H1 (cell line): ENCODE measurements around the gene PPP1CA. TPM values are rescaled to one million over a fixed set of nuclear protein-coding genes. Genes with fewer than 3 reads are reported as not detected.

Experiments used
- CTCF ChIA-PET: fragments of 300-600 bp; sonication (Branson Sonifier 250); formaldehyde crosslinking; loops from one replicate; lab custom pipeline; 2021; ENCODE audit not compliant: partially characterized antibody; lab: Charles Lee
- POLR2A ChIA-PET: fragments of 300-600 bp; sonication (Branson Sonifier 250); formaldehyde crosslinking; loops from one replicate; lab custom pipeline; 2021; ENCODE audit warnings: inconsistent platforms; ENCODE audit not compliant: partially characterized antibody; lab: Charles Lee
- DNase-seq, 2 experiments: peaks; one replicate each; pipeline versions ENCODE4 v3.0.0 to v3.0.0-alpha.2; 2010 to 2022; ENCODE audit warnings: low spot score in 2 of 2, low read depth in 1 of 2, mixed read lengths in 1 of 2
- FAIRE-seq: peaks from 2 replicates; lab custom pipeline; 2011; peaks lifted over from hg19 to GRCh38; lab: Jason Lieb, UNC
- H2AFZ ChIP-seq: 2 replicates; pipeline ENCODE4 v1.8.1; 2012; ENCODE audit warnings: low read length, inconsistent platforms
- H2AK5ac ChIP-seq: 2 replicates; pipeline ENCODE4 v1.6.1; 2013; ENCODE audit warnings: low read depth, low read length
- H2BK120ac ChIP-seq: replicated peaks from 2 replicates; pipeline ENCODE3; 2013; ENCODE audit warnings: low read depth, low read length, inconsistent platforms
- H2BK12ac ChIP-seq: 2 replicates; pipeline ENCODE4 v1.6.1; 2013; ENCODE audit warnings: low read depth, low read length
- H2BK15ac ChIP-seq: 2 replicates; pipeline ENCODE4 v1.6.1; 2013; ENCODE audit warnings: low read length
- H2BK20ac ChIP-seq: 2 replicates; pipeline ENCODE4 v1.6.1; 2013; ENCODE audit warnings: low read length
- H2BK5ac ChIP-seq: 2 replicates; pipeline ENCODE4 v1.6.1; 2013; ENCODE audit warnings: low read depth, low read length
- H3K14ac ChIP-seq: 2 replicates; pipeline ENCODE4 v1.6.1; 2013; ENCODE audit warnings: inconsistent platforms; ENCODE audit not compliant: insufficient read length
- H3K18ac ChIP-seq: 2 replicates; pipeline ENCODE4 v1.6.1; 2013; ENCODE audit warnings: low read length; ENCODE audit errors: extremely low read depth
- H3K23ac ChIP-seq: 2 replicates; pipeline ENCODE4 v1.6.1; 2013; ENCODE audit warnings: inconsistent platforms; ENCODE audit not compliant: insufficient read length
- H3K23me2 ChIP-seq: 2 replicates; pipeline ENCODE4 v1.6.1; 2013; ENCODE audit warnings: low read depth, low read length
- H3K27ac ChIP-seq: 2 replicates; pipeline ENCODE4 v1.6.1; 2011; ENCODE audit warnings: low read depth, low read length, inconsistent platforms
- H3K27me3 ChIP-seq, 4 experiments: replicated peaks in 1 of 4; 1 replicate in 1 of 4; 2 replicates in 3 of 4; pipeline versions ENCODE4 v1.6.1 to v1.8.1; 2011 to 2013; ENCODE audit warnings: low read length in 3 of 4, mild to moderate bottlenecking in 3 of 4, inconsistent platforms in 2 of 4, mixed read lengths in 2 of 4, moderate library complexity in 1 of 4; ENCODE audit not compliant: control insufficient read depth in 3 of 4, insufficient read depth in 3 of 4; ENCODE audit errors: extremely low read depth in 1 of 4
- H3K36me3 ChIP-seq, 4 experiments: 2 replicates each; pipeline versions ENCODE4 v1.6.1 to v1.8.1; 2011 to 2013; ENCODE audit warnings: mild to moderate bottlenecking in 4 of 4, low read length in 3 of 4, moderate library complexity in 2 of 4, control low read depth in 1 of 4, inconsistent platforms in 1 of 4; ENCODE audit not compliant: insufficient read depth in 4 of 4, control insufficient read depth in 2 of 4
- H3K4ac ChIP-seq: replicated peaks from 2 replicates; pipeline ENCODE3; 2013; ENCODE audit warnings: low read length, low read depth, mixed read lengths, inconsistent platforms; ENCODE audit not compliant: insufficient read length
- H3K4me1 ChIP-seq, 4 experiments: replicated peaks in 1 of 4; 1 replicate in 1 of 4; 2 replicates in 3 of 4; pipeline versions ENCODE4 v1.6.1 to v1.8.1; 2011 to 2013; ENCODE audit warnings: low read length in 3 of 4, inconsistent platforms in 2 of 4, mixed read lengths in 1 of 4; ENCODE audit not compliant: insufficient read depth in 4 of 4, control insufficient read depth in 3 of 4
- H3K4me2 ChIP-seq, 2 experiments: 2 replicates each; pipeline versions ENCODE4 v1.6.1 to v1.8.1; 2011 to 2013; ENCODE audit warnings: low read depth in 2 of 2, low read length in 2 of 2, control low read depth in 1 of 2, inconsistent platforms in 1 of 2, mild to moderate bottlenecking in 1 of 2; ENCODE audit not compliant: insufficient read depth in 1 of 2
- H3K4me3 ChIP-seq, 4 experiments: fragments of 200-600, 300-600 bp in 1 of 4; sonication (generic), shearing (Covaris generic), sonication (Bioruptor Twin) in 1 of 4; 2 replicates each; pipeline versions ENCODE4 v1.5.1 to v1.8.1; 2011 to 2016; ENCODE audit warnings: low read length in 4 of 4, low read depth in 3 of 4, control low read depth in 2 of 4, inconsistent platforms in 2 of 4, mild to moderate bottlenecking in 2 of 4, mixed read lengths in 1 of 4, moderate library complexity in 1 of 4; ENCODE audit not compliant: insufficient read depth in 2 of 4; ENCODE audit errors: extremely low read depth in 1 of 4
- H3K56ac ChIP-seq: replicated peaks from 2 replicates; pipeline ENCODE3; 2013; ENCODE audit warnings: low read depth, mild to moderate bottlenecking, mixed read lengths, low read length, inconsistent platforms; ENCODE audit not compliant: insufficient read length
- H3K79me1 ChIP-seq: 2 replicates; pipeline ENCODE4 v1.6.1; 2013; ENCODE audit warnings: low read depth, low read length, control low read depth
- H3K79me2 ChIP-seq, 2 experiments: 2 replicates each; pipeline versions ENCODE4 v1.6.1 to v1.8.1; 2012 to 2013; ENCODE audit warnings: low read length in 2 of 2, mild to moderate bottlenecking in 2 of 2, inconsistent platforms in 1 of 2; ENCODE audit not compliant: insufficient read depth in 2 of 2, control insufficient read depth in 1 of 2
- H3K9ac ChIP-seq, 4 experiments: replicated peaks in 1 of 4; 1 replicate in 1 of 4; 2 replicates in 3 of 4; pipeline versions ENCODE4 v1.6.1 to v1.8.1; 2011 to 2013; ENCODE audit warnings: low read depth in 3 of 4, low read length in 3 of 4, control low read depth in 2 of 4, mild to moderate bottlenecking in 2 of 4, moderate library complexity in 2 of 4, inconsistent platforms in 1 of 4; ENCODE audit errors: extremely low read depth in 1 of 4
- H3K9me3 ChIP-seq, 2 experiments: 2 replicates each; pipeline versions ENCODE4 v1.6.1 to v1.8.1; 2012 to 2013; ENCODE audit warnings: mild to moderate bottlenecking in 2 of 2, moderate library complexity in 2 of 2, control low read depth in 1 of 2, inconsistent platforms in 1 of 2, low read depth in 1 of 2, low read length in 1 of 2, mixed read lengths in 1 of 2; ENCODE audit not compliant: insufficient read depth in 2 of 2
- H4K20me1 ChIP-seq, 2 experiments: replicated peaks in 1 of 2; 2 replicates each; pipeline versions ENCODE3 to v1.8.1; 2011 to 2013; ENCODE audit warnings: inconsistent platforms in 2 of 2, low read length in 2 of 2, mild to moderate bottlenecking in 1 of 2; ENCODE audit not compliant: insufficient read depth in 2 of 2, control insufficient read depth in 1 of 2
- H4K5ac ChIP-seq: 2 replicates; pipeline ENCODE4 v1.6.1; 2013; ENCODE audit warnings: low read length, low read depth, mixed read lengths, inconsistent platforms; ENCODE audit not compliant: insufficient read length
- H4K8ac ChIP-seq: 2 replicates; pipeline ENCODE4 v1.8.0; 2013; ENCODE audit warnings: mild to moderate bottlenecking, moderate library complexity, low read length, inconsistent platforms; ENCODE audit not compliant: insufficient read depth; ENCODE audit errors: extremely low read depth
- H4K91ac ChIP-seq: replicated peaks from 2 replicates; pipeline ENCODE3; 2013; ENCODE audit warnings: low read length, mixed read lengths, inconsistent platforms; ENCODE audit not compliant: insufficient read length
- CHD1 ChIP-seq: IDR thresholded peaks from 2 replicates; pipeline ENCODE4 v1.6.1; 2012; ENCODE audit warnings: low read depth, low read length, improper control_type of control experiment
- SUZ12 ChIP-seq: fragments of 200-600 bp; sonication (generic); IDR thresholded peaks from 2 replicates; pipeline ENCODE4 v1.6.1; 2012; ENCODE audit warnings: mild to moderate bottlenecking, inconsistent platforms, low read length, moderate library complexity, mixed read lengths
- WGBS, 2 experiments: shearing (Covaris generic) in 1 of 2; methylation state at CpG; one replicate each; pipeline versions ENCODE4 v1.1.6 to v1.1.7; 2013 to 2015; ENCODE audit warnings: low lambda C conversion rate in 2 of 2, mixed read lengths in 2 of 2, inconsistent platforms in 1 of 2, low coverage in 1 of 2, missing lambda C conversion rate in 1 of 2; ENCODE audit not compliant: insufficient replicate concordance in 2 of 2, insufficient coverage in 1 of 2, insufficient read length in 1 of 2; ENCODE audit errors: extremely low coverage in 1 of 2, missing lambda C conversion rate in 1 of 2; 5-methylcytosine and 5-hydroxymethylcytosine counted together
- polyA plus RNA-seq, 7 experiments: library from polyadenylated mRNA; depleted of rRNA in 3 of 7; stranded (reverse) in 5 of 7; unstranded in 2 of 7; fragments of >200 nt in 5 of 7; fragments of 200-250 nt in 2 of 7; gene quantifications; 1 replicate in 5 of 7; 2 replicates in 1 of 7; 4 replicates in 1 of 7; pipeline versions ENCODE4 v1.2.1 to v1.2.3, GENCODE V29; 2011 to 2013; ENCODE audit warnings: missing spikeins in 2 of 7, mixed read lengths in 2 of 7
- total RNA-seq: library from RNA; stranded (reverse); fragmentation: NEBNext Ultra II Directional; extraction: Animal tissue kit (Norgen Biotek cat#: 25700); gene quantifications from 2 replicates; pipeline ENCODE4 v1.2.1, GENCODE V29; 2021

PPP1CA gene
- total and polyA plus RNA-seq, 2 of the 8 experiments (the other 6 are each of a cell fraction or from before 2014, with no cell fraction given) = 198 to 359 TPM

DNA sequence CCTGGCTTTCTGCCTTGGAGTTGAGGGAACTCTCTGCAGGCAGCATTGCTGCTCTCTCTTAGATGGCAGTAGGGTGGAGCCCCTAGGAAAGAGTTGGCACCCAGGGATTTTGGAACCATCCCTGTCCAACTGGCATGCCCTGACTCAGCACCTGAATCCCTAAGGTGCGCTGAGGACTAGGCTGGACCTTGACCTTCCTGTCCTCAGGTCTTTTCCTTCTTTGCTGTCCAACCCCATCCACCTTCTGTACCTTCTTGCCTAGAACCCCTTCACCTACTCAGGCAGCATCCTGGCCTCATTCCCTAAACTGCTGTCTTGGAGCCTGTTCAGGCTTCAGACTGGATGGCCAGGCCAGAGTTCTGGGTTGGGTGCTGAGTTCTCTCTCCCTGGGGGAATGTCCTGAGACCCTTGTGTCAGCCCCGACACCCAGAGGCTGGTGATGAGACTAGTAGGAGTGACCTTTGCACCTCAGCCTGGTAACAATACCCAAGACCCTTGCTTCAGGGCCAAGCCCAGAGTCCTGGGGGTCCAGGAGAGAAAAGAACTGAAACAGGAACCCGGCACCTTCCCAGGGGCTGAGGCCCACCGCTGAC lies 45.8 kb downstream of the PPP1CA start:
- H3K27ac ChIP-seq = no peak overlapping the region
- H3K27me3 ChIP-seq = no peaks in the 10 kb centered on the region; a peak in 1 of 7 replicates
- H3K18ac ChIP-seq = no peak overlapping the region; the same call in 1 of the 2 replicates
- no peak for TF ChIP-seq SUZ12
- TF ChIP-seq CHD1 = no peak
- peaks cover 0 to 3% of the 10 kb centered on the region in 2 experiments for H4K20me1 ChIP-seq
- POLR2A ChIA-PET = interaction anchor here (1.0 to 3.4 kb wide), 8 partner anchors 10 to 116 kb away, joined by 3 to 16 read pairs (median 4); partner anchors contain the start of gene RAD9A
- no peak overlapping the region for H3K9ac ChIP-seq
- H3K4me1 ChIP-seq = peaks cover 0 to 18% (median 15%) of the 10 kb centered on the region in 4 experiments; a peak in 6 of 7 replicates
- H4K8ac ChIP-seq = 0 out of 2 replicates have a peak overlapping the region, but pooled peaks have one; percentile 7
- CTCF ChIA-PET = interaction anchor here (0.7 to 20.0 kb wide), 12 partner anchors 10 to 446 kb away, joined by 3 to 1305 read pairs (median 4); partner anchors contain the start of genes CLCF1, PPP1CA and RAD9A
- no peak overlapping the region for H3K56ac ChIP-seq
- 0 out of 2 replicates have a peak overlapping the region, but pooled peaks have one; percentile 75 for H2BK12ac ChIP-seq
- peaks cover 8% of the 10 kb centered on the region; the same call in 1 of the 2 replicates for H3K23me2 ChIP-seq
- H2BK15ac ChIP-seq = peak overlapping the region; percentile 72; the same call in 1 of the 2 replicates
- no peaks in the 10 kb centered on the region for H3K79me2 ChIP-seq
- H3K14ac ChIP-seq = no peak overlapping the region
- H2AFZ ChIP-seq = no peak overlapping the region
- no peak overlapping the region for H3K4me2 ChIP-seq
- H2BK120ac ChIP-seq = no peak overlapping the region
- no peak overlapping the region for H3K4ac ChIP-seq
- no peak overlapping the region for H3K4me3 ChIP-seq
- 0 out of 2 replicates have a peak overlapping the region, but pooled peaks have one; percentile 48 for H2BK20ac ChIP-seq
- H3K23ac ChIP-seq = no peak overlapping the region
- DNase-seq = no peak
- FAIRE-seq = no peak
- no peaks in the 10 kb centered on the region for H3K9me3 ChIP-seq
- H4K91ac ChIP-seq = peak overlapping the region; percentile 46
- H4K5ac ChIP-seq = no peak overlapping the region
- H3K79me1 ChIP-seq = peaks cover 2% of the 10 kb centered on the region; the same call in 1 of the 2 replicates
- H2BK5ac ChIP-seq = no peak overlapping the region
- WGBS, 2 experiments = 68% methylated on average over 4 of the region's 4 CpGs; no CpG with 5 or more reads in 1 of the 2 experiments
- H3K36me3 ChIP-seq = no peaks in the 10 kb centered on the region
- H2AK5ac ChIP-seq = no peak overlapping the region
